PFSK-1 (cell line): Measurements from ENCODE around the gene NUDC.

Experiments used
- FOXP2 ChIP-seq: optimal IDR thresholded peaks from 2 replicates; pipeline ENCODE3; 2011; ENCODE audit warnings: borderline replicate concordance, control low read depth, inconsistent platforms; ENCODE audit not compliant: insufficient read depth; ENCODE audit errors: extremely low read length, extremely low read depth
- POLR2AphosphoS5 ChIP-seq: IDR thresholded peaks from 2 replicates; pipeline ENCODE4 v1.6.1; 2012; ENCODE audit warnings: low read depth, mild to moderate bottlenecking, control low read depth, low read length, moderate library complexity
- SIN3A ChIP-seq: IDR thresholded peaks from 2 replicates; pipeline ENCODE4 v1.6.1; 2012; ENCODE audit warnings: mild to moderate bottlenecking, low read length, moderate library complexity, borderline replicate concordance; ENCODE audit not compliant: insufficient read depth
- TAF1 ChIP-seq: IDR thresholded peaks from 2 replicates; pipeline ENCODE4 v1.6.1; 2012; ENCODE audit warnings: low read length, control low read depth, borderline replicate concordance; ENCODE audit not compliant: insufficient read depth
- TF ChIP-seq, protein P1 (sequence below), 2 experiments: IDR thresholded peaks; 2 replicates each; pipeline versions ENCODE4 v1.6.1 to v1.8.0; 2011 to 2012; ENCODE audit warnings: low read depth in 2 of 2, low read length in 2 of 2, control low read depth in 1 of 2, inconsistent platforms in 1 of 2, mild to moderate bottlenecking in 1 of 2, moderate library complexity in 1 of 2; ENCODE audit not compliant: insufficient read depth in 1 of 2

NUDC gene

DNA sequence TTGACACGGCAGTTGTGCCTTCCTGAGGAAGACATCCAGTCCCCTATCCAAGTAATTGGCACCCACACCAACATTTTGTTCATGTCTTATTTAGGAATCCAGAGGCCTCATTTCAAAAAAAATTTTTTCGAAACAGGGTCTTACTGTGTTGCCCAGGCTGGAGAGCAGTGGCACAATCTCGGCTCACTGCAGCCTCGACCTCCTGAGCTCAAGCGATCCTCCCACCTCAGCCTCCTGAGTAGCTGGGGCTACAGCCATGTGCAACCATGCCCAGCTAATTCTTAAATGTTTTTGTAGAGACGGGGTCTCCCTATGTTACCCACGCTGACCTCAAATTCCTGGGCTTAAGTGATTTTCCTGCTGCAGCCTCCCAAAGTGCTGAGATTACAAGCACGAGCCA, 62.7 kb downstream of the NUDC start:
- TF ChIP-seq TAF1 (no peak), POLR2AphosphoS5 (no peak)
- TF ChIP-seq, protein P1, sequence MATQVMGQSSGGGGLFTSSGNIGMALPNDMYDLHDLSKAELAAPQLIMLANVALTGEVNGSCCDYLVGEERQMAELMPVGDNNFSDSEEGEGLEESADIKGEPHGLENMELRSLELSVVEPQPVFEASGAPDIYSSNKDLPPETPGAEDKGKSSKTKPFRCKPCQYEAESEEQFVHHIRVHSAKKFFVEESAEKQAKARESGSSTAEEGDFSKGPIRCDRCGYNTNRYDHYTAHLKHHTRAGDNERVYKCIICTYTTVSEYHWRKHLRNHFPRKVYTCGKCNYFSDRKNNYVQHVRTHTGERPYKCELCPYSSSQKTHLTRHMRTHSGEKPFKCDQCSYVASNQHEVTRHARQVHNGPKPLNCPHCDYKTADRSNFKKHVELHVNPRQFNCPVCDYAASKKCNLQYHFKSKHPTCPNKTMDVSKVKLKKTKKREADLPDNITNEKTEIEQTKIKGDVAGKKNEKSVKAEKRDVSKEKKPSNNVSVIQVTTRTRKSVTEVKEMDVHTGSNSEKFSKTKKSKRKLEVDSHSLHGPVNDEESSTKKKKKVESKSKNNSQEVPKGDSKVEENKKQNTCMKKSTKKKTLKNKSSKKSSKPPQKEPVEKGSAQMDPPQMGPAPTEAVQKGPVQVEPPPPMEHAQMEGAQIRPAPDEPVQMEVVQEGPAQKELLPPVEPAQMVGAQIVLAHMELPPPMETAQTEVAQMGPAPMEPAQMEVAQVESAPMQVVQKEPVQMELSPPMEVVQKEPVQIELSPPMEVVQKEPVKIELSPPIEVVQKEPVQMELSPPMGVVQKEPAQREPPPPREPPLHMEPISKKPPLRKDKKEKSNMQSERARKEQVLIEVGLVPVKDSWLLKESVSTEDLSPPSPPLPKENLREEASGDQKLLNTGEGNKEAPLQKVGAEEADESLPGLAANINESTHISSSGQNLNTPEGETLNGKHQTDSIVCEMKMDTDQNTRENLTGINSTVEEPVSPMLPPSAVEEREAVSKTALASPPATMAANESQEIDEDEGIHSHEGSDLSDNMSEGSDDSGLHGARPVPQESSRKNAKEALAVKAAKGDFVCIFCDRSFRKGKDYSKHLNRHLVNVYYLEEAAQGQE (IDR thresholded peaks at IDR 0.05; ENCODE audit: insufficient read depth in 1 of 2, low read depth in 2 of 2, low read length in 2 of 2) = no peak

DNA sequence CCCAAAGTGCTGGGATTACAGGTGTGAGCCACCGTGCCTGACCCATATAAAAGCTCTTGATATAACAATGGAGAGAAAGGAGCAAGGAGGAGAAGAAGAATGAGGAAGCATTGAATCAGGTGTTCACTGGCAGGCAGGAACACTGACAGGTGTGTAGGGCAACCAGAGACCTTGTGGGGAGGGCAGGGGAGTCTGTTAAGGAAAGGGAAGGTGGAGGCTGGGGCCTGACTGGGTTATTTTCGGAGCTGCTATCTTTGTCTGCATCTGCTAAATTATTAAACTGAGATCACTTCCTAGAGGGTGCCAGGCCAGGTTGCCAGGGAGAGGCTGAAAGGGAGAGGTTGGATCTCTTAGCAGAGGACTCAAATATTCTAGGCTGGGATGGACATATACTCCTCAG, 65.1 kb downstream of the NUDC start:
- TF ChIP-seq, protein P1 (IDR thresholded peaks at IDR 0.05; ENCODE audit: insufficient read depth in 1 of 2, low read depth in 2 of 2, low read length in 2 of 2) = no peak
- no peak for TF ChIP-seq TAF1
- no peak for TF ChIP-seq SIN3A
- no peak for TF ChIP-seq FOXP2
- no peak for TF ChIP-seq POLR2AphosphoS5

DNA sequence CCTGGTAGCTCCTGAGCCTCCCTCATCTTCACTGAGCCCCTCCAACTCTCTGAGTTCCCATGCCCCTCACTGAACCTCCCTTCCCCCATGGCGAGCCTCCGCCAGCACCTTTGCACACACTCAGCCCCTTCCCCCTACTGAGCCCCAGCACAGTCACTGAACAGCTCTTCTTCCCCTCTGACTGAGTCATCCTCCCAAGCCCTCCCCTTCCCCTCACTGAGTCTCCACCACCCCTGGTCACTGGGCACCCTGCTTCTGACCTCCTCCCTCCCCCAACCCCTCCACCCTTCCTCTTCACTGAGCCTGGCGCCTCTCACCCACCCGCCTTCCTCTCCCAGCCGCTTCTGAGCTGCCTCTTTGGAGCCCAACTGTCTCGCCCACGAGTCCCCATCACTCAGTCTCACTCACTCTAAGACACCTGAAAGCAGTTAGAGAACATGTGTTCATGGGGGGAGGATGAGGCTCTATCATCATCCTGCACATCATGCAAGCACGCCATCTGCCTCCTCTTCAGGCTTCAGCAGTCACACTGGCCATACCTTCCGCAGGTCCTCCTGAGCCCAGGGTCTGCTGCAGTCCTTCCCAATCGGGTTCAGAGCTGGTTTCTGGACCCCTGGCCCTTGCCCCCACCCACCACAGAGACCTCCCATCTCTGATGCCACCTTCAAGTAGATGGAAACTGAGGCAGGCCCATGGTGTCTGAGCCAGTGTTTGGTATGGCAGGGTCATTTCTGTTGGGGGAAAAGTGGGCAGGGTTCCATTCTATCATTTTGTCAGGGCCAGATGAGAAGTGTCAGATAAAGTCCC, 70.0 kb downstream of the NUDC start:
- TF ChIP-seq TAF1 (no peak), POLR2AphosphoS5 (no peak), SIN3A (no peak), FOXP2 (no peak)
- TF ChIP-seq, protein P1 (IDR thresholded peaks at IDR 0.05; ENCODE audit: insufficient read depth in 1 of 2, low read depth in 2 of 2, low read length in 2 of 2) = no peak

DNA sequence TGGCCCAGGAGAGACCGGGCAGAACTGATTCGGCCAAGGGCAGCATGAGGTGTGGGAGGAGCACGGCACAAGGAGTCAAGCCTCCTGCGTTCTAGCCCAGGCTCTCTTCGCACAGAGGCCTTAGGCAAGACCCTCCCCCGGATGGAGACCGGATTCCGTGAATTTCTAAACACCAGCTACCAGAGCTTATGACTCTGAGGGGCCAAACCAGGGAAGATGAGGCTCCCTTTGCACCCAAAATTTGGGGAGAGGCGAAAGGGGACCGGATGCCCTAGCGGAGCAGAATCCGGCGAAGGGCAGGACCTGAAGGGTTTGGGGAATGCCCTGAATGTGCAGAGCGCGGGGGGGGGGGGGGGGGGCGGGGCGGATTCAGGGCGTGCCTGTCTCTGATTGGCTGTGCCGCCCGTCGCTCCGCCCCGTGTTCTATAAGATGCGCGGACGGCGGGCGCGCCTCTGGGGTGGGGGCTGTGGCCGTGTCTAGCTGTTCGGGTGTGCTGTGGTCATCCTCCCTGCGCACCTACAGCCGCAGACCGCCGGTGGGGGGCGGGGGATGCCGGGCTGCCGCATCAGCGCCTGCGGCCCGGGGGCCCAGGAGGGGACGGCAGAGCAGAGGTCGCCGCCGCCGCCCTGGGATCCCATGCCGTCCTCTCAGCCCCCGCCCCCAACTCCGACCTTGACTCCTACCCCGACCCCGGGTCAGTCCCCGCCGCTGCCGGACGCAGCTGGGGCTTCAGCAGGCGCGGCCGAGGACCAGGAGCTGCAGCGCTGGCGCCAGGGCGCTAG, 71.9 kb downstream of the NUDC start, which contains the start of gene TRNP1:
TRNP1 (plus strand) TSS at position 456 of the 783 bp plus-strand sequence; CDS start at position 551, 95 bp downstream.
- TF ChIP-seq SIN3A (no peak), TAF1 (no peak), POLR2AphosphoS5 (peak; percentile 69; the same call in 1 of the 2 replicates), FOXP2 (peak; percentile 43)
- TF ChIP-seq, protein P1 (IDR thresholded peaks at IDR 0.05; ENCODE audit: insufficient read depth in 1 of 2, low read depth in 2 of 2, low read length in 2 of 2) = no peak
